Panc1 (cell line): ENCODE measurements around the gene KLF15. TPM values are rescaled to one million over a fixed set of nuclear protein-coding genes. Genes with fewer than 3 reads are reported as not detected.

Experiments
- ATAC-seq: fragments of 200-7000 bp; cut with Tn5 transposase; 2 replicates; pipeline ENCODE4 v1.9.1; 2020; ENCODE audit warnings: mild to moderate bottlenecking, moderate library complexity
- BruUV-seq: library from RNA; stranded (reverse); fragments of 400-500 nt; replicated peaks from 2 replicates; lab custom pipeline; 2021; lab: Mats Ljungman, UMichigan
- CTCF ChIA-PET: fragments of 300-600 bp; sonication (Branson Sonifier 250); formaldehyde crosslinking; loops from one replicate; lab custom pipeline; 2022; ENCODE audit warnings: antibody characterized with exemption; lab: Charles Lee
- POLR2A ChIA-PET: fragments of 300-600 bp; sonication (Branson Sonifier 250); formaldehyde crosslinking; loops from one replicate; lab custom pipeline; 2022; ENCODE audit warnings: antibody characterized with exemption; lab: Charles Lee
- DNase-seq: peaks from one replicate; pipeline ENCODE4 v3.0.0-alpha.2; 2010; ENCODE audit warnings: low read depth, low spot score
- H3K27ac ChIP-seq: 2 replicates; pipeline ENCODE4 v1.5.1; 2011; ENCODE audit warnings: mild to moderate bottlenecking, low read length, inconsistent platforms
- H3K27me3 ChIP-seq: fragments of 200-500 bp; sonication (Bioruptor generic); 2 replicates; pipeline ENCODE4 v1.6.0; 2014; ENCODE audit warnings: low read length, inconsistent platforms; ENCODE audit not compliant: control insufficient read depth, insufficient read depth
- H3K36me3 ChIP-seq: fragments of 200-500 bp; sonication (Bioruptor generic); 2 replicates; pipeline ENCODE4 v1.5.1; 2014; ENCODE audit warnings: inconsistent platforms, mild to moderate bottlenecking, low read length, moderate library complexity; ENCODE audit not compliant: control insufficient read depth, insufficient read depth
- H3K4me1 ChIP-seq: 2 replicates; pipeline ENCODE4 v1.5.1; 2011; ENCODE audit warnings: inconsistent platforms, mild to moderate bottlenecking, low read length, moderate library complexity; ENCODE audit not compliant: control insufficient read depth, insufficient read depth
- H3K4me3 ChIP-seq, 2 experiments: 2 replicates each; pipeline ENCODE4 v1.5.1; 2011 to 2012; ENCODE audit warnings: low read depth in 2 of 2, low read length in 2 of 2, mild to moderate bottlenecking in 2 of 2, inconsistent platforms in 1 of 2, moderate library complexity in 1 of 2
- H3K9me3 ChIP-seq: fragments of 200-500 bp; sonication (Bioruptor generic); 2 replicates; pipeline ENCODE4 v1.5.1; 2014; ENCODE audit warnings: low read depth, mild to moderate bottlenecking, inconsistent platforms, low read length, moderate library complexity; ENCODE audit not compliant: control insufficient read depth, insufficient read depth
- CTCF ChIP-seq: fragments of 450-650 bp; IDR thresholded peaks from 2 replicates; pipeline ENCODE4 v1.5.1; 2017; ENCODE audit warnings: mild to moderate bottlenecking
- POLR2AphosphoS5 ChIP-seq: IDR thresholded peaks from 2 replicates; pipeline ENCODE4 v1.6.1; 2012; ENCODE audit warnings: mild to moderate bottlenecking, low read depth, low read length, moderate library complexity
- REST ChIP-seq, 2 experiments: IDR thresholded peaks; 2 replicates each; pipeline ENCODE4 v1.6.1; 2011 to 2012; ENCODE audit warnings: low read depth in 2 of 2, control low read depth in 1 of 2, low read length in 1 of 2, mild to moderate bottlenecking in 1 of 2, moderate library complexity in 1 of 2; ENCODE audit not compliant: insufficient read depth in 1 of 2
- SIN3A ChIP-seq: IDR thresholded peaks from 2 replicates; pipeline ENCODE4 v1.6.1; 2012; ENCODE audit warnings: low read depth, mild to moderate bottlenecking, low read length, moderate library complexity, borderline replicate concordance; ENCODE audit not compliant: insufficient read depth
- TCF7L2 ChIP-seq: IDR thresholded peaks from 2 replicates; pipeline ENCODE4 v1.6.1; 2011; ENCODE audit warnings: mild to moderate bottlenecking, low read depth, low read length, inconsistent platforms
- in situ Hi-C: cut with HindIII; loops from 2 replicates; pipeline ENCODE4 v1.10.0; 2016; ENCODE audit warnings: low sequenced_read_pairs, low pct_unique_long_range_greater_than_20kb
- intact Hi-C: fragments of 100-400 bp; cut with micrococcal nuclease; formaldehyde crosslinking; loops from one replicate; pipeline ENCODE4 v1.10.0; 2022; ENCODE audit not compliant: unreplicated experiment
- total RNA-seq: library from RNA; stranded (reverse); gene quantifications from one replicate; pipeline ENCODE4 v1.2.1, GENCODE V29; 2021; ENCODE audit not compliant: unreplicated experiment

The KLF15 gene
- total RNA-seq, 1 experiment from 2014 or later: 0.10 TPM

- no peak overlapping the region for H3K4me3 ChIP-seq
- DNase-seq: no peak
- no peak overlapping the region for H3K27ac ChIP-seq
- no peak for ATAC-seq
- ChIA-PET POLR2A (no interaction called here), CTCF (no interaction called here)
- H3K36me3 ChIP-seq: no peaks in the 10 kb centered on the region
- peaks cover 4% of the 10 kb centered on the region; the same call in 1 of the 2 replicates for H3K4me1 ChIP-seq
- TF ChIP-seq SIN3A (no peak), POLR2AphosphoS5 (no peak), REST (IDR thresholded peaks at IDR 0.05; ENCODE audit: insufficient read depth in 1 of 2, low read depth in 2 of 2, low read length in 1 of 2) (no peak), CTCF (no peak), TCF7L2 (no peak)
- intact Hi-C loops (no loop called here), in situ Hi-C loops (no loop called here)
- no peaks in the 10 kb centered on the region for H3K9me3 ChIP-seq
- H3K27me3 ChIP-seq: 0 out of 2 replicates have a peak, but pooled peaks cover 2% of the 10 kb centered on the region
- BruUV-seq: no TSS peak
Observed at GRCh38 chr3:126351086-126351770, 6.0 kb downstream of the KLF15 start.

- no TSS peak for BruUV-seq
- H3K4me1 ChIP-seq: no peaks in the 10 kb centered on the region
- no peak overlapping the region for H3K27ac ChIP-seq
- ChIA-PET POLR2A (no interaction called here), CTCF (no interaction called here)
- TF ChIP-seq CTCF: no peak
- TF ChIP-seq TCF7L2: no peak
- no peak for TF ChIP-seq POLR2AphosphoS5
- TF ChIP-seq SIN3A: no peak
- TF ChIP-seq REST (IDR thresholded peaks at IDR 0.05; ENCODE audit: insufficient read depth in 1 of 2, low read depth in 2 of 2, low read length in 1 of 2): no peak
- intact Hi-C loops: no loop called here
- in situ Hi-C loops: no loop called here
- 0 out of 2 replicates have a peak, but pooled peaks cover 2% of the 10 kb centered on the region for H3K27me3 ChIP-seq
- DNase-seq (no peak), ATAC-seq (no peak)
- H3K4me3 ChIP-seq: no peak overlapping the region
- no peaks in the 10 kb centered on the region for H3K36me3 ChIP-seq
- no peaks in the 10 kb centered on the region for H3K9me3 ChIP-seq
Observed at GRCh38 chr3:126350502-126351085, 6.6 kb downstream of the KLF15 start.
